ENCODE data around the gene ASPG.

DNA sequence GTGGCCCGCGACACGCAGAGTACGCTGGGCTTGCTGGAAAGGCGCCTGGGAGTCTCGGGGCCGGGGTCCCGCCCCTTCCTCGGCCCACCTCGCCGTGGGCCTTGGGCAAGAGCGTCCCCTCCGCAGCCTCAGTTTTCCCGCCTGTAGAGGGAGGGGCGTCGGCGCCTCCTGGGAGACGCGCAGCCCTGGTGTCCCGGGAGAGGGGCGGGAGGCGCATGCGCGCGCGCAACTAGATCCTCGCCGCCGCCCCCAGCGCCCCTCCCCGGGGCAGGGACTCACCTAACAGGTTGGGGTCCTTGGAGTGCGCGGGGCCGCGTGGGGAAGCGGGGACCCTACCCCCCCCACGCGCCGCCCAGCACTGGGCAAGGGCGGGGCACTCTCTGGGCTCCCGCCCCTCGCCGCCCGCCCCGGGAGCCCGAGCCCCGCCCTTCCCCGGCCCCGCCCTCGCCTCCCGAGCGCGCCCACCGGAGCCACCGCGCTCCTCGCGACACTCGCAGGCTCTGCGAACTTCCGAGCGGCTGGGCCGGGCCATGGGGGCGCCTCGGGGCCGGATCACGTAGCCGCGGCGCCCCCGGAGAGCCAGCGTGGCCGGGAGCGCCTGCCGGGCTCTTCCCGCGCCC, 52.7 kb downstream of the ASPG start, which contains the start of gene KIF26A:
- TF ChIP-seq EZH2 (IDR thresholded peaks at IDR 0.05; ENCODE audit: borderline replicate concordance, insufficient read depth, low read length, poor library complexity, severe bottlenecking), result no peak
- TF ChIP-seq, protein P1, sequence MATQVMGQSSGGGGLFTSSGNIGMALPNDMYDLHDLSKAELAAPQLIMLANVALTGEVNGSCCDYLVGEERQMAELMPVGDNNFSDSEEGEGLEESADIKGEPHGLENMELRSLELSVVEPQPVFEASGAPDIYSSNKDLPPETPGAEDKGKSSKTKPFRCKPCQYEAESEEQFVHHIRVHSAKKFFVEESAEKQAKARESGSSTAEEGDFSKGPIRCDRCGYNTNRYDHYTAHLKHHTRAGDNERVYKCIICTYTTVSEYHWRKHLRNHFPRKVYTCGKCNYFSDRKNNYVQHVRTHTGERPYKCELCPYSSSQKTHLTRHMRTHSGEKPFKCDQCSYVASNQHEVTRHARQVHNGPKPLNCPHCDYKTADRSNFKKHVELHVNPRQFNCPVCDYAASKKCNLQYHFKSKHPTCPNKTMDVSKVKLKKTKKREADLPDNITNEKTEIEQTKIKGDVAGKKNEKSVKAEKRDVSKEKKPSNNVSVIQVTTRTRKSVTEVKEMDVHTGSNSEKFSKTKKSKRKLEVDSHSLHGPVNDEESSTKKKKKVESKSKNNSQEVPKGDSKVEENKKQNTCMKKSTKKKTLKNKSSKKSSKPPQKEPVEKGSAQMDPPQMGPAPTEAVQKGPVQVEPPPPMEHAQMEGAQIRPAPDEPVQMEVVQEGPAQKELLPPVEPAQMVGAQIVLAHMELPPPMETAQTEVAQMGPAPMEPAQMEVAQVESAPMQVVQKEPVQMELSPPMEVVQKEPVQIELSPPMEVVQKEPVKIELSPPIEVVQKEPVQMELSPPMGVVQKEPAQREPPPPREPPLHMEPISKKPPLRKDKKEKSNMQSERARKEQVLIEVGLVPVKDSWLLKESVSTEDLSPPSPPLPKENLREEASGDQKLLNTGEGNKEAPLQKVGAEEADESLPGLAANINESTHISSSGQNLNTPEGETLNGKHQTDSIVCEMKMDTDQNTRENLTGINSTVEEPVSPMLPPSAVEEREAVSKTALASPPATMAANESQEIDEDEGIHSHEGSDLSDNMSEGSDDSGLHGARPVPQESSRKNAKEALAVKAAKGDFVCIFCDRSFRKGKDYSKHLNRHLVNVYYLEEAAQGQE (IDR thresholded peaks at IDR 0.05; ENCODE audit: borderline replicate concordance), result no peak
- no peak for TF ChIP-seq POLR2AphosphoS5 (IDR thresholded peaks at IDR 0.05)
- TF ChIP-seq EP300 (conservative IDR thresholded peaks at IDR 0.05; ENCODE audit: poor library complexity, severe bottlenecking), result no peak
- TF ChIP-seq TAF1 (IDR thresholded peaks at IDR 0.05; ENCODE audit: low read depth), result no peak
- TF ChIP-seq CTCF (IDR thresholded peaks at IDR 0.05; ENCODE audit: poor library complexity, severe bottlenecking), result no peak
- TF ChIP-seq RAD21 (conservative IDR thresholded peaks at IDR 0.05), result no peak
- peak; percentile 30 for TF ChIP-seq MXI1 (conservative IDR thresholded peaks at IDR 0.05; ENCODE audit: poor library complexity, severe bottlenecking)
- TF ChIP-seq SMC3 (conservative IDR thresholded peaks at IDR 0.05; ENCODE audit: poor library complexity), result no peak

All from neural cell (in vitro differentiated cells).